Liver (tissue), 9 donors: Measurements from ENCODE around the gene CARMIL1. TPM values are rescaled to one million over a fixed set of nuclear protein-coding genes. Genes with fewer than 3 reads are reported as not detected.

ENCODE experiments used
- DNase-seq: peaks from one replicate; pipeline ENCODE4 v3.0.0-alpha.2; 2017; ENCODE audit warnings: low spot score
- H3K27ac ChIP-seq, 2 donors: one replicate each; pipeline ENCODE4 v1.7.0; 2013; ENCODE audit warnings: inconsistent platforms in 2 of 2, low read length in 2 of 2, control low read depth in 1 of 2, low read depth in 1 of 2, mild to moderate bottlenecking in 1 of 2
- H3K27me3 ChIP-seq, 4 donors: one replicate each; pipeline versions ENCODE4 v1.6.1 to v1.7.0; 2013; ENCODE audit warnings: low read length in 3 of 4, inconsistent platforms in 1 of 4, mild to moderate bottlenecking in 1 of 4, moderate library complexity in 1 of 4; ENCODE audit not compliant: control insufficient read depth in 4 of 4, insufficient read depth in 4 of 4
- H3K36me3 ChIP-seq, 4 donors: one replicate each; pipeline versions ENCODE4 v1.6.1 to v1.7.0; 2013; ENCODE audit warnings: low read length in 3 of 4, mild to moderate bottlenecking in 3 of 4, low read depth in 1 of 4, moderate library complexity in 1 of 4; ENCODE audit not compliant: control insufficient read depth in 4 of 4, insufficient read depth in 3 of 4
- H3K4me1 ChIP-seq, 4 donors: one replicate each; pipeline versions ENCODE4 v1.6.1 to v1.7.0; 2013; ENCODE audit warnings: low read length in 3 of 4, mild to moderate bottlenecking in 3 of 4, moderate library complexity in 1 of 4; ENCODE audit not compliant: control insufficient read depth in 4 of 4, insufficient read depth in 4 of 4
- H3K4me3 ChIP-seq, 3 donors: one replicate each; pipeline versions ENCODE4 v1.6.1 to v1.7.0; 2013; ENCODE audit warnings: low read length in 3 of 3, control low read depth in 1 of 3, low read depth in 1 of 3, mild to moderate bottlenecking in 1 of 3
- H3K9ac ChIP-seq, 2 donors: one replicate each; pipeline ENCODE4 v1.7.0; 2013; ENCODE audit warnings: low read length in 2 of 2, mild to moderate bottlenecking in 2 of 2, moderate library complexity in 2 of 2, control low read depth in 1 of 2, low read depth in 1 of 2
- H3K9me3 ChIP-seq, 4 donors: one replicate each; pipeline versions ENCODE4 v1.6.1 to v1.7.0; 2013; ENCODE audit warnings: low read length in 3 of 4; ENCODE audit not compliant: control insufficient read depth in 4 of 4
- ATF3 ChIP-seq: IDR thresholded peaks from 2 replicates; pipeline ENCODE4 v1.6.1; 2016; ENCODE audit warnings: antibody characterized with exemption
- CTCF ChIP-seq: fragments of 150-350 bp; IDR thresholded peaks from 2 replicates; pipeline ENCODE4 v1.5.1; 2017; ENCODE audit warnings: improper control_type of control experiment, low read depth, low read length; ENCODE audit not compliant: missing input control
- EGR1 ChIP-seq, 2 donors: IDR thresholded peaks; 2 replicates each; pipeline ENCODE4 v1.6.1; 2016 to 2018; ENCODE audit warnings: antibody characterized with exemption in 2 of 2, low read depth in 2 of 2
- FOXA1 ChIP-seq: IDR thresholded peaks from 2 replicates; pipeline ENCODE4 v1.6.1; 2016; ENCODE audit warnings: antibody characterized with exemption
- GABPA ChIP-seq, 2 donors: IDR thresholded peaks in 1 of 2; conservative IDR thresholded peaks in 1 of 2; 2 replicates each; pipeline ENCODE4 v1.6.1; 2016; ENCODE audit warnings: antibody characterized with exemption in 2 of 2, mild to moderate bottlenecking in 1 of 2, moderate library complexity in 1 of 2
- HNF4A ChIP-seq, 2 donors: conservative IDR thresholded peaks; 2 replicates each; pipeline ENCODE4 v1.6.1; 2016; ENCODE audit warnings: antibody characterized with exemption in 2 of 2, mild to moderate bottlenecking in 2 of 2
- HNF4G ChIP-seq: IDR thresholded peaks from 2 replicates; pipeline ENCODE4 v1.6.1; 2016; ENCODE audit warnings: antibody characterized with exemption
- MAX ChIP-seq: IDR thresholded peaks from 2 replicates; pipeline ENCODE4 v1.6.1; 2016; ENCODE audit warnings: antibody characterized with exemption
- NR2F2 ChIP-seq: IDR thresholded peaks from 2 replicates; pipeline ENCODE4 v1.6.1; 2016; ENCODE audit warnings: antibody characterized with exemption
- RAD21 ChIP-seq, 2 donors: IDR thresholded peaks; 2 replicates each; pipeline ENCODE4 v1.6.1; 2016; ENCODE audit warnings: antibody characterized with exemption in 2 of 2, mild to moderate bottlenecking in 2 of 2
- REST ChIP-seq: IDR thresholded peaks from 2 replicates; pipeline ENCODE4 v1.6.1; 2016; ENCODE audit warnings: antibody characterized with exemption, mild to moderate bottlenecking
- RXRA ChIP-seq, 2 donors: IDR thresholded peaks; 2 replicates each; pipeline ENCODE4 v1.6.1; 2017 to 2018; ENCODE audit warnings: antibody characterized with exemption in 2 of 2, mild to moderate bottlenecking in 1 of 2
- SP1 ChIP-seq: IDR thresholded peaks from 2 replicates; pipeline ENCODE4 v1.6.1; 2018; ENCODE audit warnings: antibody characterized with exemption, mild to moderate bottlenecking
- YY1 ChIP-seq: IDR thresholded peaks from 2 replicates; pipeline ENCODE4 v1.6.1; 2016; ENCODE audit warnings: antibody characterized with exemption, mild to moderate bottlenecking
- ZBTB33 ChIP-seq: IDR thresholded peaks from 2 replicates; pipeline ENCODE4 v1.6.1; 2016; ENCODE audit warnings: antibody characterized with exemption
- WGBS: extraction: QIAGEN DNeasy Blood & Tissue Kit; methylation state at CpG from one replicate; pipeline ENCODE4 v1.1.7; 2013; 5-methylcytosine and 5-hydroxymethylcytosine counted together
- polyA plus RNA-seq, 2 donors: library from polyadenylated mRNA; stranded (reverse) in 1 of 2; unstranded in 1 of 2; fragments of 200-250 nt in 1 of 2; fragments of >200 nt in 1 of 2; fragmentation: Nextera tagmentation in 1 of 2; extraction: Ambion mirVana in 1 of 2; gene quantifications; one replicate each; pipeline versions ENCODE4 v1.2.1 to v1.2.3, GENCODE V29; 2013 to 2015
- total RNA-seq, 2 donors: library from RNA; depleted of rRNA; stranded (reverse); fragments of >200 nt; gene quantifications; one replicate each; pipeline ENCODE4 v1.2.3, GENCODE V29; 2014
- donor health status: healthy.
- donor health status: healthy.
- donor health status: healthy.
- donor health status: healthy.
- donor health status: healthy.

Gene CARMIL1
- total and polyA plus RNA-seq, 4 donors: 1.4 to 9.5 (median 3.5) TPM

GRCh38 chr6:25446830-25447569 is 167.8 kb downstream of the CARMIL1 start:
- H3K9me3 ChIP-seq: peaks cover 0 to 1% (median 0%) of the 10 kb centered on the region in 4 donors
- no peak for TF ChIP-seq SP1
- no peak for TF ChIP-seq NR2F2
- no peak for TF ChIP-seq HNF4G
- no peak for TF ChIP-seq FOXA1
- TF ChIP-seq RXRA (IDR thresholded peaks at IDR 0.05): no peak
- TF ChIP-seq CTCF: no peak

GRCh38 chr6:25447570-25447929 is 168.4 kb downstream of the CARMIL1 start:
- H3K4me1 ChIP-seq: no peaks in the 10 kb centered on the region
- H3K27ac ChIP-seq: no peak overlapping the region
- peaks cover 0 to 1% (median 0%) of the 10 kb centered on the region in 4 donors for H3K9me3 ChIP-seq
- no peak for DNase-seq
- TF ChIP-seq ZBTB33: no peak
- no peak for TF ChIP-seq RAD21 (IDR thresholded peaks at IDR 0.05)
- TF ChIP-seq HNF4A (conservative IDR thresholded peaks at IDR 0.05): no peak
- TF ChIP-seq GABPA (IDR thresholded peaks at IDR 0.05 in 1 of 2, conservative IDR thresholded peaks at IDR 0.05 in 1 of 2): no peak
- TF ChIP-seq MAX: no peak
- no peak for TF ChIP-seq ATF3
- TF ChIP-seq HNF4G: no peak
- TF ChIP-seq EGR1 (IDR thresholded peaks at IDR 0.05; ENCODE audit: low read depth in 2 of 2): no peak
- no peak for TF ChIP-seq YY1
- no peak for TF ChIP-seq FOXA1
- no peak for TF ChIP-seq REST
- TF ChIP-seq RXRA (IDR thresholded peaks at IDR 0.05): no peak
- H3K36me3 ChIP-seq: peaks cover 0 to 3% (median 0%) of the 10 kb centered on the region in 4 donors
- no peak overlapping the region for H3K9ac ChIP-seq
- no peak overlapping the region for H3K4me3 ChIP-seq
- 22% methylated on average over 1 of the region's 1 CpG for WGBS
- no peaks in the 10 kb centered on the region for H3K27me3 ChIP-seq

More at GRCh38 chr6:25446830-25447569, 167.8 kb downstream of the CARMIL1 start:
- 91% methylated on average over 2 of the region's 2 CpGs for WGBS
- no peaks in the 10 kb centered on the region for H3K27me3 ChIP-seq
- H3K4me1 ChIP-seq: peaks cover 0 to 3% (median 0%) of the 10 kb centered on the region in 4 donors
- no peak overlapping the region for H3K27ac ChIP-seq
- no peak overlapping the region for H3K4me3 ChIP-seq
- H3K9ac ChIP-seq: no peak overlapping the region
- H3K36me3 ChIP-seq: peaks cover 0 to 3% (median 0%) of the 10 kb centered on the region in 4 donors
- DNase-seq: no peak
